ENCODE results near the gene CRAMP1. TPM values are rescaled to one million over a fixed set of nuclear protein-coding genes. Genes with fewer than 3 reads are reported as not detected.

Gene CRAMP1
- total and polyA plus RNA-seq, 2 donors from 2014 or later, result 2.9 to 20.0 TPM

DNA sequence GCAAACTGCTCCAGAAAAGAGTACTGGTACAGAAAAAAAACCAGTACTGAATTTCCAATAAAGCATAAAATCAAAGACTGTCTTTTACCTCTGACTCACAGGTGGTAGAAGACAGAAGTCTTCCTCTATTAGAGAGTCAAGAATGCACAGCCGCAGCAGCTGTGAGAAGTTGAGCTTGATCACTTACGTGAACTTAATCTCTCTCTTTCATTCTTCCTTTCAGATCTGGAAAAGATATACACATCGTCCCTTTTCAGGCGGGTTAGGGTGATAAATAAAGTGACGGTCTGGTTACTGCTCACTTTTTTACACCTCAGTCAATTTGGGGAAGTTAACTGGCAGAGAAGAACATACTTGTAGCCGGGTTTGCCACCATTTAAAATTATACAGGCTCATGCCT is 4.2 kb upstream of the CRAMP1 start:
- intact Hi-C loops (cut with DNase I), result no loop called here
- no peaks in the 10 kb centered on the region for H3K27me3 ChIP-seq (ENCODE audit: control insufficient read depth, insufficient read depth, low read length)
- no peak for FAIRE-seq
- TF ChIP-seq, protein P1, sequence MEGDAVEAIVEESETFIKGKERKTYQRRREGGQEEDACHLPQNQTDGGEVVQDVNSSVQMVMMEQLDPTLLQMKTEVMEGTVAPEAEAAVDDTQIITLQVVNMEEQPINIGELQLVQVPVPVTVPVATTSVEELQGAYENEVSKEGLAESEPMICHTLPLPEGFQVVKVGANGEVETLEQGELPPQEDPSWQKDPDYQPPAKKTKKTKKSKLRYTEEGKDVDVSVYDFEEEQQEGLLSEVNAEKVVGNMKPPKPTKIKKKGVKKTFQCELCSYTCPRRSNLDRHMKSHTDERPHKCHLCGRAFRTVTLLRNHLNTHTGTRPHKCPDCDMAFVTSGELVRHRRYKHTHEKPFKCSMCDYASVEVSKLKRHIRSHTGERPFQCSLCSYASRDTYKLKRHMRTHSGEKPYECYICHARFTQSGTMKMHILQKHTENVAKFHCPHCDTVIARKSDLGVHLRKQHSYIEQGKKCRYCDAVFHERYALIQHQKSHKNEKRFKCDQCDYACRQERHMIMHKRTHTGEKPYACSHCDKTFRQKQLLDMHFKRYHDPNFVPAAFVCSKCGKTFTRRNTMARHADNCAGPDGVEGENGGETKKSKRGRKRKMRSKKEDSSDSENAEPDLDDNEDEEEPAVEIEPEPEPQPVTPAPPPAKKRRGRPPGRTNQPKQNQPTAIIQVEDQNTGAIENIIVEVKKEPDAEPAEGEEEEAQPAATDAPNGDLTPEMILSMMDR (IDR thresholded peaks at IDR 0.05; ENCODE audit: borderline replicate concordance, extremely low read depth, insufficient read depth), result no peak
- no peak for DNase-seq
- no peak overlapping the region for H3K4me3 ChIP-seq (ENCODE audit: low read length in 3 of 3)
- H3K27ac ChIP-seq (ENCODE audit: low read depth in 2 of 2, low read length in 2 of 2), result no peak overlapping the region
- peaks cover 4 to 13% (median 4%) of the 10 kb centered on the region in 3 donors for H3K36me3 ChIP-seq (ENCODE audit: control insufficient read depth in 2 of 3, insufficient read depth in 3 of 3, low read length in 3 of 3)
- H3K9me3 ChIP-seq (ENCODE audit: control insufficient read depth in 2 of 3, insufficient read depth in 1 of 3, low read length in 3 of 3), result no peaks in the 10 kb centered on the region
- no peak overlapping the region for H3K9ac ChIP-seq (ENCODE audit: low read length in 3 of 3)
- H3K4me1 ChIP-seq (ENCODE audit: control insufficient read depth in 2 of 3, insufficient read depth in 2 of 3, low read depth in 1 of 3, low read length in 3 of 3), result peaks cover 0 to 10% (median 9%) of the 10 kb centered on the region in 3 donors

GRCh38 chr16:1610071-1610898 is 1.9 kb upstream of the CRAMP1 start:
- peaks cover 4 to 13% (median 4%) of the 10 kb centered on the region in 3 donors for H3K36me3 ChIP-seq (ENCODE audit: control insufficient read depth in 2 of 3, insufficient read depth in 3 of 3, low read length in 3 of 3)
- H3K4me1 ChIP-seq (ENCODE audit: control insufficient read depth in 2 of 3, insufficient read depth in 2 of 3, low read depth in 1 of 3, low read length in 3 of 3), result peaks cover 0 to 20% (median 13%) of the 10 kb centered on the region in 3 donors
- DNase-seq, result peak; percentile 92 to 96 (median 96)
- TF ChIP-seq, protein P1 (IDR thresholded peaks at IDR 0.05; ENCODE audit: borderline replicate concordance, extremely low read depth, insufficient read depth), result no peak
- H3K27ac ChIP-seq (ENCODE audit: low read depth in 2 of 2, low read length in 2 of 2), result peak overlapping the region; percentile 20 to 89
- no peaks in the 10 kb centered on the region for H3K9me3 ChIP-seq (ENCODE audit: control insufficient read depth in 2 of 3, insufficient read depth in 1 of 3, low read length in 3 of 3)
- intact Hi-C loops (cut with DNase I), result no loop called here
- H3K4me3 ChIP-seq (ENCODE audit: low read length in 3 of 3), result peak overlapping the region; percentile 71 to 80 (median 75)
- H3K27me3 ChIP-seq (ENCODE audit: control insufficient read depth, insufficient read depth, low read length), result no peaks in the 10 kb centered on the region
- H3K9ac ChIP-seq (ENCODE audit: low read length in 3 of 3), result peak overlapping the region; percentile 20 to 68 (median 30)
- FAIRE-seq, result no peak

DNA sequence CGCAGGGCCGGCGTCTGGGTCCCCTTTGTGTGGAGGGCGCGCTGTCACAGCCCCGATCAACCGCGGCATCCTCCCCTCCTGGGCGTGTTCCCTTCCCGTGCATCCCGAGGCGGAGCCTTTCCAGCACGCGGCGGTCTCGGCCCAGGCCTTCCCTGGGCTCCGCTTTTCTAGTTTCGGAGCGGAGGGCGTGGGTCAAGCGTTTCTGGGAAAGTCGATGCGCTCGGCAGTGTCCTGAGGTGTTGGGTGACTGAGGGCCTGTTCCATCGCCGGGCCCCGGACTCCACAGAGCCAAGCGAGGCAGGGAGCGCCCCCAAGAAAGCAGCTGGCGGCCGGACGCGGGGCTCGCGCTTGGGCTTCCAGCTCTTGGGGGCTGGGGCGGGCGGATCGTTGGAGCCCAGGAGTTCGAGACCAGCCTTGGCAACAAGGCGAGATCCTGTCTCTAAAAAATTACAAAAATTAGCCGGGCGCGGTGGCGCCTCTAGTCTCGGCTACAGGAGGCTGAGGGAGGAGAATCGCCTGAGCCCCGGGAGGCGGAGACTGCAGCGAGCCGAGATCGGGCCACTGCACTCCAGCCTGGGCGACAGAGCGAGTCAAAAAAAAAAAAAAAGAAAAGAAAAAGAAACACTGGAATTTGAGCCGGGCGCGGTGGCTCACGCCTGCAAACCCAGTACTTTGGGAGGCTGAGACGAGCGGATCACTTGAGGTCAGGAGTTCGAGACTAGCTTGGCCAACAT is 1.1 kb upstream of the CRAMP1 start:
- FAIRE-seq (no peak), DNase-seq (peak in 2 of 5 donors; percentile 14 to 17)
- intact Hi-C loops (cut with DNase I), result no loop called here
- TF ChIP-seq, protein P1 (IDR thresholded peaks at IDR 0.05; ENCODE audit: borderline replicate concordance, extremely low read depth, insufficient read depth), result no peak
- Histone ChIP-seq H3K27ac (ENCODE audit: low read depth in 2 of 2, low read length in 2 of 2) (peak overlapping the region; percentile 47 to 57), H3K9ac (ENCODE audit: low read length in 3 of 3) (peak overlapping the region in 1 of 3 donors; percentile 26), H3K27me3 (ENCODE audit: control insufficient read depth, insufficient read depth, low read length) (no peaks in the 10 kb centered on the region), H3K9me3 (ENCODE audit: control insufficient read depth in 2 of 3, insufficient read depth in 1 of 3, low read length in 3 of 3) (no peaks in the 10 kb centered on the region), H3K4me1 (ENCODE audit: control insufficient read depth in 2 of 3, insufficient read depth in 2 of 3, low read depth in 1 of 3, low read length in 3 of 3) (peaks cover 5 to 26% (median 13%) of the 10 kb centered on the region in 3 donors), H3K36me3 (ENCODE audit: control insufficient read depth in 2 of 3, insufficient read depth in 3 of 3, low read length in 3 of 3) (peaks cover 4 to 8% (median 4%) of the 10 kb centered on the region in 3 donors), H3K4me3 (ENCODE audit: low read length in 3 of 3) (peak overlapping the region; percentile 75 to 80 (median 77))

Data from kidney (tissue), 14 donors.